WTC11 (cell line): ENCODE measurements around the gene ZNF488. TPM values are rescaled to one million over a fixed set of nuclear protein-coding genes. Genes with fewer than 3 reads are reported as not detected.
"Not testable (repeated sequence)": the region's sequence is repeated elsewhere in the genome, so short reads cannot be mapped to it uniquely, and the experiment has no call there.

Experiments used
- ATAC-seq: fragments of 200-7000 bp; cut with Tn5 transposase; 2 replicates; pipeline ENCODE4 v1.10.0; 2021; ENCODE audit warnings: mild to moderate bottlenecking, moderate library complexity
- CTCF ChIA-PET: fragments of 300-600 bp; sonication (Branson Sonifier 250); formaldehyde crosslinking; loops from one replicate; lab custom pipeline; 2021; ENCODE audit warnings: antibody characterized with exemption; lab: Charles Lee
- POLR2A ChIA-PET: fragments of 350-600 bp; sonication (Branson Sonifier 250); formaldehyde crosslinking; loops from one replicate; lab custom pipeline; 2021; ENCODE audit warnings: antibody characterized with exemption; lab: Charles Lee
- DNase-seq: peaks from one replicate; pipeline ENCODE4 v3.0.0; 2021; ENCODE audit warnings: low spot score
- H3K27ac Mint-ChIP-seq: 2 replicates; pipeline ENCODE4 v1.8.0; 2021; ENCODE audit warnings: mixed read lengths
- H3K27me3 Mint-ChIP-seq: 2 replicates; pipeline ENCODE4 v1.8.0; 2021; ENCODE audit warnings: low read depth, mild to moderate bottlenecking, moderate library complexity, mixed read lengths
- H3K36me3 Mint-ChIP-seq: 2 replicates; pipeline ENCODE4 v1.8.0; 2021; ENCODE audit warnings: mixed read lengths
- H3K4me1 Mint-ChIP-seq: 2 replicates; pipeline ENCODE4 v1.8.0; 2022; ENCODE audit warnings: mixed read lengths
- H3K4me3 Mint-ChIP-seq: 2 replicates; pipeline ENCODE4 v1.8.0; 2021; ENCODE audit warnings: mild to moderate bottlenecking, moderate library complexity, mixed read lengths
- H3K9me3 Mint-ChIP-seq: 2 replicates; pipeline ENCODE4 v1.8.0; 2021; ENCODE audit warnings: mixed read lengths
- FOXP1 ChIP-seq: sonication (generic); formaldehyde crosslinking; IDR thresholded peaks from 2 replicates; pipeline ENCODE4 v1.8.0; 2022; ENCODE audit warnings: missing genetic modification reagents, mild to moderate bottlenecking, moderate library complexity, borderline replicate concordance
- FOXP4 ChIP-seq: sonication (generic); formaldehyde crosslinking; IDR thresholded peaks from 2 replicates; pipeline ENCODE4 v1.8.0; 2022; ENCODE audit warnings: mild to moderate bottlenecking, missing genetic modification reagents
- GRHL2 ChIP-seq: fragments of 250-450 bp; sonication (Bioruptor Pico); IDR thresholded peaks from 2 replicates; pipeline ENCODE4 v1.8.0; 2022; ENCODE audit warnings: mild to moderate bottlenecking, moderate library complexity; ENCODE audit not compliant: insufficient replicate concordance, severe bottlenecking
- HMGA2 ChIP-seq: fragments of 250-450 bp; sonication (Bioruptor Pico); IDR thresholded peaks from 2 replicates; pipeline ENCODE4 v1.4.0; 2021; ENCODE audit warnings: mild to moderate bottlenecking, moderate library complexity
- NR2C2 ChIP-seq: sonication (generic); formaldehyde crosslinking; IDR thresholded peaks from 2 replicates; pipeline ENCODE4 v1.8.0; 2022; ENCODE audit warnings: mild to moderate bottlenecking, missing genetic modification reagents
- SP1 ChIP-seq: sonication (generic); formaldehyde crosslinking; conservative IDR thresholded peaks from 2 replicates; pipeline ENCODE4 v1.8.1; 2022; ENCODE audit warnings: missing genetic modification reagents
- TP53 ChIP-seq: sonication (generic); formaldehyde crosslinking; IDR thresholded peaks from 2 replicates; pipeline ENCODE4 v1.8.1; 2023; ENCODE audit warnings: mild to moderate bottlenecking, missing genetic modification reagents
- USF2 ChIP-seq: sonication (generic); formaldehyde crosslinking; IDR thresholded peaks from 2 replicates; pipeline ENCODE4 v1.8.1; 2023; ENCODE audit warnings: mild to moderate bottlenecking, missing genetic modification reagents, moderate library complexity
- ZNF121 ChIP-seq: sonication (generic); formaldehyde crosslinking; IDR thresholded peaks from 2 replicates; pipeline ENCODE4 v1.8.0; 2023; ENCODE audit warnings: missing genetic modification reagents
- total RNA-seq: library from RNA; stranded (reverse); gene quantifications from 3 replicates; pipeline ENCODE4 v1.2.3, GENCODE V29; 2021
- TF ChIP-seq, protein P1 (sequence below): fragments of 250-450 bp; sonication (Bioruptor Pico); IDR thresholded peaks from 2 replicates; pipeline ENCODE4 v2.1.2; 2022; ENCODE audit warnings: mild to moderate bottlenecking, moderate library complexity
- TF ChIP-seq, protein P2 (sequence below): sonication (generic); formaldehyde crosslinking; IDR thresholded peaks from 2 replicates; pipeline ENCODE4 v1.8.1; 2022; ENCODE audit warnings: missing genetic modification reagents, borderline replicate concordance
- TF ChIP-seq, protein P3 (sequence below): fragments of 250-450 bp; sonication (Bioruptor Pico); IDR thresholded peaks from 2 replicates; pipeline ENCODE4 v1.9.0; 2021; ENCODE audit warnings: mild to moderate bottlenecking
- TF ChIP-seq, protein P4 (sequence below): sonication (generic); formaldehyde crosslinking; IDR thresholded peaks from 2 replicates; pipeline ENCODE4 v1.8.1; 2022; ENCODE audit warnings: mild to moderate bottlenecking, missing genetic modification reagents, moderate library complexity, borderline replicate concordance

ZNF488 gene
- total RNA-seq, 1 experiment from 2014 or later: 8.7 TPM

DNA sequence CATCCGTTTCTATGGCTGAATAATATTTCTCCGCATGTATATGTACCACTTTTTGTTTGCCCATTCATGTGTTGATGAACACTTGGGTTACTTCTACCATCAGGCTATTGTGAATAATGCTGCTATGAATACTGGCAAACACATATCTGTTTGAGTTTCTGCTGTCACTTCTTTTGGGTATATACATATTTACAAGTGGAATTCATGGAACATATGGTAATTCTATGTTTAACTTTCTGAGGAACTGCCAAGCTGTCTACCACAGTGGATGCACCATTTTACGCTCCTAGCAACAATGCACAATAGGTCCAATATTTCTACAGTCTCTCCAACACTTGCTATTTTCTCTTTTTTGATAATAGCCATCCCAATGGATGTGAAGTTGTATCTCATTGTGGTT, 5.5 kb upstream of the ZNF488 start (continued):
- no peak for TF ChIP-seq FOXP1 (CRISPR knock-in tag)
- TF ChIP-seq, protein P1, sequence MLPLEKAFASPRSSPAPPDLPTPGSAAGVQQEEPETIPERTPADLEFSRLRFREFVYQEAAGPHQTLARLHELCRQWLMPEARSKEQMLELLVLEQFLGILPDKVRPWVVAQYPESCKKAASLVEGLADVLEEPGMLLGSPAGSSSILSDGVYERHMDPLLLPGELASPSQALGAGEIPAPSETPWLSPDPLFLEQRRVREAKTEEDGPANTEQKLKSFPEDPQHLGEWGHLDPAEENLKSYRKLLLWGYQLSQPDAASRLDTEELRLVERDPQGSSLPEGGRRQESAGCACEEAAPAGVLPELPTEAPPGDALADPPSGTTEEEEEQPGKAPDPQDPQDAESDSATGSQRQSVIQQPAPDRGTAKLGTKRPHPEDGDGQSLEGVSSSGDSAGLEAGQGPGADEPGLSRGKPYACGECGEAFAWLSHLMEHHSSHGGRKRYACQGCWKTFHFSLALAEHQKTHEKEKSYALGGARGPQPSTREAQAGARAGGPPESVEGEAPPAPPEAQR (CRISPR knock-in tag): no peak

- TF ChIP-seq, protein P2, sequence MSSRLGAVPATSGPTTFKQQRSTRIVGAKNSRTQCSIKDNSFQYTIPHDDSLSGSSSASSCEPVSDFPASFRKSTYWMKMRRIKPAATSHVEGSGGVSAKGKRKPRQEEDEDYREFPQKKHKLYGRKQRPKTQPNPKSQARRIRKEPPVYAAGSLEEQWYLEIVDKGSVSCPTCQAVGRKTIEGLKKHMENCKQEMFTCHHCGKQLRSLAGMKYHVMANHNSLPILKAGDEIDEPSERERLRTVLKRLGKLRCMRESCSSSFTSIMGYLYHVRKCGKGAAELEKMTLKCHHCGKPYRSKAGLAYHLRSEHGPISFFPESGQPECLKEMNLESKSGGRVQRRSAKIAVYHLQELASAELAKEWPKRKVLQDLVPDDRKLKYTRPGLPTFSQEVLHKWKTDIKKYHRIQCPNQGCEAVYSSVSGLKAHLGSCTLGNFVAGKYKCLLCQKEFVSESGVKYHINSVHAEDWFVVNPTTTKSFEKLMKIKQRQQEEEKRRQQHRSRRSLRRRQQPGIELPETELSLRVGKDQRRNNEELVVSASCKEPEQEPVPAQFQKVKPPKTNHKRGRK: no peak
- TF ChIP-seq USF2 (no peak), GRHL2 (CRISPR knock-in tag) (no peak), ZNF121 (CRISPR knock-in tag) (no peak), FOXP4 (CRISPR knock-in tag) (no peak)
- H3K4me3 Mint-ChIP-seq: no peak overlapping the region
- no peak overlapping the region for H3K27ac Mint-ChIP-seq
- H3K9me3 Mint-ChIP-seq: peaks cover 26% of the 10 kb centered on the region
- ATAC-seq (no peak), DNase-seq (no peak)
- ChIA-PET POLR2A (no interaction called here), CTCF (no interaction called here)
- H3K4me1 Mint-ChIP-seq: peaks cover 4% of the 10 kb centered on the region
- peaks cover 15% of the 10 kb centered on the region for H3K27me3 Mint-ChIP-seq
- peaks cover 21% of the 10 kb centered on the region for H3K36me3 Mint-ChIP-seq
Observed at GRCh38 chr10:47388879-47389278, 4.8 kb upstream of the ZNF488 start.

DNA sequence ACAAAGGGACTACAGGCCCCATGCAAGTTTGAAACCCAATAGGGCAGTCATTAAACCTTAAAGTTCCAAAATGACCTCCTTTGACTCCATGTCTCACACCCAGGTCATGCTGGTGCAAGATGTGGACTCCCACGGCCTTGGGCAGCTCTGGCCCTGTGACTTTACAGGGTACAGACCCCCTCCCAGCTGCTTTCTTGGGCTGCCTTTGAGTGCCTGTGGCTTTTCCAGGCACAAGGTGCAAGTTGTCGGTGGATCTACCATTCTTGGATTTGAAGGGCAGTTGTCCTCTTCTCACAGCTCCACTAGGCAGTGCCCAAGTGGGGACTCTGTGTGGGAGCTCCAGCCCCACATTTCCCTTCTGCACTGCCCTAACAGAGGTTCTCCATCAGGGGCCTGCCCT, 2.0 kb upstream of the ZNF488 start:
- POLR2A ChIA-PET, H3K4me3 Mint-ChIP-seq, H3K27ac Mint-ChIP-seq, ATAC-seq, CTCF ChIA-PET, DNase-seq: not testable (repeated sequence)
- Mint-ChIP-seq H3K9me3 (peaks cover 26% of the 10 kb centered on the region), H3K4me1 (peaks cover 29% of the 10 kb centered on the region), H3K27me3 (peaks cover 15% of the 10 kb centered on the region), H3K36me3 (peaks cover 21% of the 10 kb centered on the region)

- H3K36me3 Mint-ChIP-seq: peaks cover 21% of the 10 kb centered on the region
- CTCF ChIA-PET: interaction anchor here (0.5 to 2.3 kb wide), 9 partner anchors 18 to 388 kb away, joined by 3 to 17 read pairs (median 5); no protein-coding TSS in a partner anchor
- peaks cover 32% of the 10 kb centered on the region for H3K4me1 Mint-ChIP-seq
- H3K9me3 Mint-ChIP-seq: peaks cover 26% of the 10 kb centered on the region
- peak overlapping the region; percentile 82 for H3K27ac Mint-ChIP-seq
- peaks cover 15% of the 10 kb centered on the region for H3K27me3 Mint-ChIP-seq
- DNase-seq (peak; percentile 76), ATAC-seq (peak; percentile 46)
- peak overlapping the region; percentile 81 for H3K4me3 Mint-ChIP-seq
- peak; percentile 47; the same call in 1 of the 2 replicates for TF ChIP-seq SP1
- TF ChIP-seq HMGA2 (CRISPR knock-in tag): no peak
- TF ChIP-seq NR2C2 (CRISPR knock-in tag): no peak
- TF ChIP-seq, protein P3, sequence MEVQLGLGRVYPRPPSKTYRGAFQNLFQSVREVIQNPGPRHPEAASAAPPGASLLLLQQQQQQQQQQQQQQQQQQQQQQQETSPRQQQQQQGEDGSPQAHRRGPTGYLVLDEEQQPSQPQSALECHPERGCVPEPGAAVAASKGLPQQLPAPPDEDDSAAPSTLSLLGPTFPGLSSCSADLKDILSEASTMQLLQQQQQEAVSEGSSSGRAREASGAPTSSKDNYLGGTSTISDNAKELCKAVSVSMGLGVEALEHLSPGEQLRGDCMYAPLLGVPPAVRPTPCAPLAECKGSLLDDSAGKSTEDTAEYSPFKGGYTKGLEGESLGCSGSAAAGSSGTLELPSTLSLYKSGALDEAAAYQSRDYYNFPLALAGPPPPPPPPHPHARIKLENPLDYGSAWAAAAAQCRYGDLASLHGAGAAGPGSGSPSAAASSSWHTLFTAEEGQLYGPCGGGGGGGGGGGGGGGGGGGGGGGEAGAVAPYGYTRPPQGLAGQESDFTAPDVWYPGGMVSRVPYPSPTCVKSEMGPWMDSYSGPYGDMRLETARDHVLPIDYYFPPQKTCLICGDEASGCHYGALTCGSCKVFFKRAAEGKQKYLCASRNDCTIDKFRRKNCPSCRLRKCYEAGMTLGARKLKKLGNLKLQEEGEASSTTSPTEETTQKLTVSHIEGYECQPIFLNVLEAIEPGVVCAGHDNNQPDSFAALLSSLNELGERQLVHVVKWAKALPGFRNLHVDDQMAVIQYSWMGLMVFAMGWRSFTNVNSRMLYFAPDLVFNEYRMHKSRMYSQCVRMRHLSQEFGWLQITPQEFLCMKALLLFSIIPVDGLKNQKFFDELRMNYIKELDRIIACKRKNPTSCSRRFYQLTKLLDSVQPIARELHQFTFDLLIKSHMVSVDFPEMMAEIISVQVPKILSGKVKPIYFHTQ (CRISPR knock-in tag): no peak
- TF ChIP-seq, protein P4, sequence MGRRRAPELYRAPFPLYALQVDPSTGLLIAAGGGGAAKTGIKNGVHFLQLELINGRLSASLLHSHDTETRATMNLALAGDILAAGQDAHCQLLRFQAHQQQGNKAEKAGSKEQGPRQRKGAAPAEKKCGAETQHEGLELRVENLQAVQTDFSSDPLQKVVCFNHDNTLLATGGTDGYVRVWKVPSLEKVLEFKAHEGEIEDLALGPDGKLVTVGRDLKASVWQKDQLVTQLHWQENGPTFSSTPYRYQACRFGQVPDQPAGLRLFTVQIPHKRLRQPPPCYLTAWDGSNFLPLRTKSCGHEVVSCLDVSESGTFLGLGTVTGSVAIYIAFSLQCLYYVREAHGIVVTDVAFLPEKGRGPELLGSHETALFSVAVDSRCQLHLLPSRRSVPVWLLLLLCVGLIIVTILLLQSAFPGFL: no peak
- no peak for TF ChIP-seq TP53
- no peak for TF ChIP-seq USF2
- TF ChIP-seq, protein P2: 0 out of 2 replicates have a peak, but pooled peaks have one; percentile 15
- POLR2A ChIA-PET: interaction anchor here (0.7 to 1.5 kb wide), 5 partner anchors 12 to 22 kb away, joined by 3 to 7 read pairs (median 5); no protein-coding TSS in a partner anchor
Observed at GRCh38 chr10:47383261-47384147, 589 bp downstream of the ZNF488 start.
